Heart left ventricle (tissue), 13 donors: ENCODE measurements around the gene STON2.

Experiments
- CTCF ChIP-seq, 12 donors: fragments of 200-600 bp; sonication (generic) in 4 of 12; IDR thresholded peaks; one replicate each; pipeline versions ENCODE4 v1.5.0 to v1.8.0; 2018 to 2022; ENCODE audit warnings: antibody characterized with exemption in 12 of 12, mild to moderate bottlenecking in 5 of 12
- POLR2A ChIP-seq, 2 donors: fragments of 450-650 bp; IDR thresholded peaks; one replicate each; pipeline ENCODE4 v1.6.1; 2017; ENCODE audit warnings: antibody characterized with exemption in 2 of 2, mild to moderate bottlenecking in 2 of 2, moderate library complexity in 2 of 2
- donor health status: ischemic (EF 13 %, LVEDD 7.1; RV severe dilation, severe dysfunction).
- donor health status: DM: no; HTN: yes; CAD: no.
- donor health status: DM: no; HTN: no; CAD: no.
- donor health status: ischemic (EF 25% LVEDD 6.9; RV normal size, moderate dysfunction).
- donor health status: ischemic (EF 25% LVEDD 5.7; RV mildly dilated, moderate dysfunction).
- donor health status: ischemic (EF 35%, LVEDD 5.7; RV mildly dilated, moderate dysfunction).
- donor health status: nonischemic (EF 11% LVEDD 7.7; RV severe dilation, severe dysfunction).
- donor health status: DM: yes; HTN: yes; CAD: no.
- donor health status: PGD.
- donor health status: ischemic (EF 29% LVEDD 5.4; RV normal size, mild dysfunction).
- donor health status: nonischemic (EF 23%, LVEDD 6.1; RV moderate dilation, normal function).

- TF ChIP-seq CTCF (IDR thresholded peaks at IDR 0.05), result no peak
- no peak for TF ChIP-seq POLR2A (IDR thresholded peaks at IDR 0.05)
Observed at GRCh38 chr14:81416194-81416952, 16.2 kb upstream of the STON2 start.
